HCT116 (cell line): ENCODE results near the gene TAGLN. TPM values are rescaled to one million over a fixed set of nuclear protein-coding genes. Genes with fewer than 3 reads are reported as not detected.

ENCODE experiments used
- ATAC-seq: fragments of 200-7000 bp; cut with Tn5 transposase; 2 replicates; pipeline ENCODE4 v1.9.1; 2020; ENCODE audit warnings: mild to moderate bottlenecking, moderate library complexity
- BruUV-seq: library from RNA; stranded (reverse); fragments of 400-500 nt; replicated peaks from 2 replicates; lab custom pipeline; 2021; lab: Mats Ljungman, UMichigan
- CTCF ChIA-PET: fragments of 300-600 bp; sonication (Branson Sonifier 250); formaldehyde crosslinking; loops from one replicate; lab custom pipeline; 2021; ENCODE audit warnings: antibody characterized with exemption; lab: Charles Lee
- POLR2A ChIA-PET: fragments of 300-600, 350-600 bp; sonication (Branson Sonifier 250); formaldehyde crosslinking; loops from one replicate; lab custom pipeline; 2021; ENCODE audit warnings: antibody characterized with exemption; lab: Charles Lee
- RAD21 ChIA-PET, 2 experiments: fragments of 300-600 bp; sonication (Branson Sonifier 250); formaldehyde crosslinking; loops; one replicate each; lab custom pipeline; 2023; ENCODE audit warnings: low total read pairs in 2 of 2; ENCODE audit not compliant: uncharacterized antibody in 2 of 2, unreplicated experiment in 2 of 2, low non-redundant PET in 1 of 2; lab: Charles Lee
- DNase-seq: peaks from one replicate; pipeline ENCODE4 v3.0.0-alpha.2; 2010; ENCODE audit warnings: low read depth, low spot score
- H2AFZ ChIP-seq: fragments of 200-600 bp; shearing (Covaris generic), sonication (generic); 2 replicates; pipeline ENCODE4 v1.6.1; 2017; ENCODE audit warnings: low read depth, mixed run types, mixed read lengths, antibody characterized with exemption, low read length; ENCODE audit not compliant: poor library complexity, severe bottlenecking
- H3K27ac ChIP-seq: 2 replicates; pipeline ENCODE4 v1.5.1; 2012; ENCODE audit warnings: low read depth, low read length
- H3K27me3 ChIP-seq: fragments of 200-600 bp; sonication (generic); 2 replicates; pipeline ENCODE4 v1.6.1; 2016; ENCODE audit warnings: mixed run types, low read length, mixed read lengths; ENCODE audit not compliant: insufficient read depth
- H3K36me3 ChIP-seq, 2 experiments: fragments of 200-500 bp in 1 of 2; fragments of 200-600 bp in 1 of 2; sonication (Bioruptor generic) in 1 of 2; sonication (generic) in 1 of 2; 2 replicates each; pipeline versions ENCODE4 v1.5.1 to v1.6.1; 2014 to 2016; ENCODE audit warnings: low read length in 2 of 2, inconsistent platforms in 1 of 2, mixed read lengths in 1 of 2, mixed run types in 1 of 2; ENCODE audit not compliant: insufficient read depth in 2 of 2, control insufficient read depth in 1 of 2
- H3K4me1 ChIP-seq, 2 experiments: fragments of 200-600 bp in 1 of 2; sonication (generic) in 1 of 2; 2 replicates each; pipeline versions ENCODE4 v1.5.1 to v1.6.1; 2012 to 2017; ENCODE audit warnings: low read length in 2 of 2, inconsistent platforms in 1 of 2, mild to moderate bottlenecking in 1 of 2, mixed read lengths in 1 of 2, mixed run types in 1 of 2, moderate library complexity in 1 of 2; ENCODE audit not compliant: insufficient read depth in 2 of 2, control insufficient read depth in 1 of 2
- H3K4me2 ChIP-seq: fragments of 200-600 bp; sonication (generic); 2 replicates; pipeline ENCODE4 v1.6.1; 2017; ENCODE audit warnings: mixed run types, low read length, mixed read lengths
- H3K4me3 ChIP-seq, 2 experiments: fragments of 200-600 bp in 1 of 2; sonication (generic) in 1 of 2; replicated peaks in 1 of 2; 2 replicates each; pipeline ENCODE4 v1.5.1; 2011 to 2016; ENCODE audit warnings: low read length in 2 of 2, control low read depth in 1 of 2, low read depth in 1 of 2, mild to moderate bottlenecking in 1 of 2, mixed read lengths in 1 of 2, mixed run types in 1 of 2
- H3K79me2 ChIP-seq: fragments of 200-600 bp; sonication (generic); 2 replicates; pipeline ENCODE4 v1.6.1; 2017; ENCODE audit warnings: mild to moderate bottlenecking, mixed run types, low read length, moderate library complexity, mixed read lengths; ENCODE audit not compliant: insufficient read depth
- H3K9ac ChIP-seq: fragments of 200-600 bp; sonication (generic); 2 replicates; pipeline ENCODE4 v1.6.1; 2016; ENCODE audit warnings: low read length, mixed read lengths
- H3K9me2 ChIP-seq: fragments of 200-600 bp; sonication (generic), shearing (Covaris generic); 2 replicates; pipeline ENCODE4 v1.6.1; 2017; ENCODE audit warnings: mixed run types, mild to moderate bottlenecking, moderate library complexity; ENCODE audit not compliant: insufficient read depth
- H3K9me3 ChIP-seq, 2 experiments: fragments of 200-500 bp in 1 of 2; fragments of 200-600 bp in 1 of 2; sonication (Bioruptor generic) in 1 of 2; sonication (generic) in 1 of 2; 2 replicates each; pipeline ENCODE4 v1.6.1; 2014 to 2017; ENCODE audit warnings: low read length in 2 of 2, mixed read lengths in 2 of 2, inconsistent platforms in 1 of 2, low read depth in 1 of 2, mild to moderate bottlenecking in 1 of 2, mixed run types in 1 of 2, moderate library complexity in 1 of 2; ENCODE audit not compliant: control insufficient read depth in 1 of 2, insufficient read depth in 1 of 2
- H4K20me1 ChIP-seq: fragments of 200-600 bp; sonication (generic), shearing (Covaris generic); 2 replicates; pipeline ENCODE4 v1.6.1; 2017; ENCODE audit warnings: mixed run types, mild to moderate bottlenecking, moderate library complexity; ENCODE audit not compliant: insufficient read depth
- CBX3 ChIP-seq: IDR thresholded peaks from 2 replicates; pipeline ENCODE4 v1.6.1; 2012; ENCODE audit warnings: low read depth
- EGR1 ChIP-seq: IDR thresholded peaks from 2 replicates; pipeline ENCODE4 v1.6.1; 2012; ENCODE audit warnings: low read depth
- ELF1 ChIP-seq: IDR thresholded peaks from 2 replicates; pipeline ENCODE4 v1.6.1; 2012; ENCODE audit warnings: low read depth, borderline replicate concordance
- FOSL1 ChIP-seq: IDR thresholded peaks from 2 replicates; pipeline ENCODE4 v1.6.1; 2012; ENCODE audit warnings: low read depth
- POLR2A ChIP-seq: IDR thresholded peaks from 2 replicates; pipeline ENCODE4 v1.7.0; 2011; ENCODE audit warnings: borderline replicate concordance; ENCODE audit not compliant: insufficient read depth, insufficient read length; ENCODE audit errors: extremely low read depth
- POLR2AphosphoS5 ChIP-seq: IDR thresholded peaks from 2 replicates; pipeline ENCODE4 v1.6.1; 2011; ENCODE audit warnings: mild to moderate bottlenecking, low read depth, low read length, moderate library complexity
- RAD21 ChIP-seq: IDR thresholded peaks from 2 replicates; pipeline ENCODE4 v1.6.1; 2012; ENCODE audit warnings: low read depth, mild to moderate bottlenecking
- SIN3A ChIP-seq: IDR thresholded peaks from 2 replicates; pipeline ENCODE4 v1.6.1; 2012; ENCODE audit warnings: low read depth
- SP1 ChIP-seq: IDR thresholded peaks from 2 replicates; pipeline ENCODE4 v1.6.1; 2012; ENCODE audit warnings: low read depth
- YY1 ChIP-seq: IDR thresholded peaks from 2 replicates; pipeline ENCODE4 v1.6.1; 2011; ENCODE audit warnings: low read length, low read depth, moderate library complexity, mild to moderate bottlenecking; ENCODE audit not compliant: insufficient replicate concordance; ENCODE audit errors: extremely low read depth
- ZFX ChIP-seq: fragments of 450-650 bp; IDR thresholded peaks from 2 replicates; pipeline ENCODE4 v1.6.1; 2017
- ZNF274 ChIP-seq: fragments of 200-500 bp; sonication (Bioruptor generic); IDR thresholded peaks from 2 replicates; pipeline ENCODE4 v1.6.1; 2014; ENCODE audit warnings: mild to moderate bottlenecking, low read depth, low read length, inconsistent platforms
- intact Hi-C: fragments of 100-400 bp; cut with micrococcal nuclease; formaldehyde crosslinking; loops from 2 replicates; pipeline ENCODE4 v1.10.0; 2022
- total RNA-seq: library from RNA; stranded (reverse); gene quantifications from one replicate; pipeline ENCODE4 v1.2.1, GENCODE V29; 2021; ENCODE audit not compliant: unreplicated experiment
- TF ChIP-seq, protein P1 (sequence below), 3 experiments: fragments of 200-600 bp in 1 of 3; sonication (generic) in 1 of 3; IDR thresholded peaks in 2 of 3; conservative IDR thresholded peaks in 1 of 3; 2 replicates each; pipeline ENCODE4 v1.5.1; 2012 to 2017; ENCODE audit warnings: low read depth in 2 of 3, low read length in 2 of 3, antibody characterized with exemption in 1 of 3, borderline replicate concordance in 1 of 3, control low read depth in 1 of 3, mild to moderate bottlenecking in 1 of 3, mixed read lengths in 1 of 3, mixed run types in 1 of 3, moderate library complexity in 1 of 3; ENCODE audit not compliant: insufficient read depth in 1 of 3

Gene TAGLN
- total RNA-seq, 1 experiment from 2014 or later, result 10.0 TPM

DNA sequence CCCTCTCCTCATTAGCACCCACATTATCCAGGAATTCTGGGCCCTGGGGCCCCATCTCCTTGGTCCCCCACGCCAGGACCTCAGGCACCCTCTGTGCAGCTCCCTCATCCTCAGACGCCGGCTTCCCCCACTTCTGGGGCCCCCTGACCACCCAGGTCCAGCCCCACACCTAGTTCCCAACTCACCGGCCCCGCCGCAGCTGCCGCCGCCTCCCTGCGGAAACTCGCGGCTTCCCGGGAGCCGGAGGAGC lies 32.6 kb downstream of the TAGLN start, which contains the start of gene PCSK7:
PCSK7 (minus strand) TSS at position 232 of the 250 bp plus-strand sequence. CDS start 2,229 bp downstream, outside the sequence.
- Histone ChIP-seq H3K4me3 (peak within 1 kb of the TSS; percentile 69 to 80), H3K27me3 (no peaks in the 10 kb centered on the region), H3K36me3 (peaks cover 4 to 9% of the 10 kb centered on the region in 2 experiments; a peak in 3 of 4 replicates), H3K4me1 (peaks cover 14 to 20% of the 10 kb centered on the region in 2 experiments; a peak in 3 of 4 replicates), H3K79me2 (peaks cover 34% of the 10 kb centered on the region), H3K9me3 (no peaks in the 10 kb centered on the region), H3K9me2 (no peaks in the 10 kb centered on the region), H4K20me1 (no peaks in the 10 kb centered on the region), H3K27ac (peak within 1 kb of the TSS; percentile 71), H3K4me2 (peak within 1 kb of the TSS; percentile 92), H2AFZ (peak within 1 kb of the TSS; percentile 95), H3K9ac (peak within 1 kb of the TSS; percentile 82)
- ChIA-PET POLR2A (interaction anchor here (0.8 to 1.7 kb wide), 2 partner anchors 10 to 53 kb away, joined by 3 to 5 read pairs; partner anchors contain the start of gene SIDT2), RAD21 (no interaction called here), CTCF (interaction anchor here (1.0 to 2.2 kb wide), 3 partner anchors 10 to 95 kb away, joined by 4 to 10 read pairs (median 4); partner anchors contain the start of gene CEP164)
- intact Hi-C loops, result loop anchor here (1.0 to 2.0 kb wide), 2 partner anchors 85 to 585 kb away; partner anchors contain the start of gene BACE1
- BruUV-seq, result no TSS peak
- DNase-seq, result no peak
- ATAC-seq, result no peak
- TF ChIP-seq FOSL1 (no peak), CBX3 (no peak), ELF1 (no peak), POLR2AphosphoS5 (peak; percentile 64; the same call in 1 of the 2 replicates), SP1 (no peak), YY1 (no peak)

DNA sequence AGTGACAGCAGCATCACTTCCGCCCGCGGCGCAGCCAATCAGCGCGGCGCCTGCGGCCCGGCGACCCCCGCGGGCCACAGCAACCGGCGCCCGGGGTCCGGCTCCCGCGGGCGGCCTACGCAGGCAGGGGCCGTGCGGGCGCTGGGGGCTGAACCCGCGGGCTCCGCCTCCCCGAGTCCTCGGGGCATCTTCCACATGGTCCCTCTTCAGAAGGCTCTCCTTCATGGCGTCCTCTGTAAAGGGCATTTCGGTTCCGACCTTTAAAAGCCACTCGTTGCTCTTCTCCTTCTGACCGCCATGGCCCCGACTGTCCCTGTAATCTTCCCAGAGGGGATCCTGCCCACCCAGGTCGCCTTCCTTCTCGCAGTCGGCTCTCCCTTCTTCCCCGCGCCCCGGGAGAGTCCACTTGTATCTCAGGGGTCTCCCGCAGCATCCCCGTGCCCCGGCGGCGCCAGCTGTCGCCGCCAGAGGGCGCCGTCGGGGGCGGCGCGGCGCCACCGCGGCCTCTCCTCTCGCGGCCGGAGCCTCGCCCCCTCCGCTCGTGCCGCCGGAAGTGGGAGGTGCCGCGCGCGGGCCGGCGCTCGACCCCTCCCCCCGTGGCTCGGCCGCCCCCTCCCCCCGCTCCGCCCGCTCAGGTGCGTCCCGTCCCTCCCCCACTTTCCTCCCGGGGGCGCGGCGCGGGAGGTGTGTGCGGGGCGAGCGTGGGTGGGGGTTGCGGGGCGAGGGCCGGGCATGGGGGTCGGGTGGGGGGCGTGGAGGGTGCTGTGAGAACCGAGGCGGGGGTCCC lies 33.1 kb downstream of the TAGLN start, which contains the start of gene RNF214:
RNF214 (plus strand) TSS at position 580 of the 787 bp plus-strand sequence. CDS start 1,602 bp downstream, outside the sequence.
- ATAC-seq (peak; percentile 89), DNase-seq (no peak)
- Histone ChIP-seq H3K4me3 (peak within 1 kb of the TSS; percentile 69 to 80), H3K4me2 (peak within 1 kb of the TSS; percentile 92), H3K9me2 (no peaks in the 10 kb centered on the region), H2AFZ (peak within 1 kb of the TSS; percentile 95), H4K20me1 (no peaks in the 10 kb centered on the region), H3K79me2 (peaks cover 34% of the 10 kb centered on the region), H3K27ac (peak within 1 kb of the TSS; percentile 71), H3K9ac (peak within 1 kb of the TSS; percentile 82), H3K27me3 (no peaks in the 10 kb centered on the region), H3K9me3 (no peaks in the 10 kb centered on the region), H3K36me3 (peaks cover 0 to 6% of the 10 kb centered on the region in 2 experiments; a peak in 3 of 4 replicates), H3K4me1 (peaks cover 14 to 20% of the 10 kb centered on the region in 2 experiments; a peak in 3 of 4 replicates)
- BruUV-seq, result no TSS peak
- POLR2A ChIA-PET, result interaction anchor here (0.8 to 1.7 kb wide), 2 partner anchors 10 to 54 kb away, joined by 3 to 5 read pairs; partner anchors contain the start of gene SIDT2
- intact Hi-C loops, result loop anchor here (1.0 to 2.0 kb wide), 2 partner anchors 84 to 585 kb away; partner anchors contain the start of gene BACE1
- CTCF ChIA-PET, result interaction anchor here (0.7 to 2.2 kb wide), 3 partner anchors 11 to 95 kb away, joined by 3 to 10 read pairs (median 4); partner anchors contain the start of gene CEP164
- RAD21 ChIA-PET, result no interaction called here
- TF ChIP-seq ZNF274 (no peak), POLR2AphosphoS5 (peak; percentile 51), RAD21 (no peak), ZFX (peak; percentile 58), POLR2A (peak; percentile 46), EGR1 (0 out of 2 replicates have a peak, but pooled peaks have one; percentile 26), SIN3A (peak; percentile 69)
- TF ChIP-seq, protein P1, sequence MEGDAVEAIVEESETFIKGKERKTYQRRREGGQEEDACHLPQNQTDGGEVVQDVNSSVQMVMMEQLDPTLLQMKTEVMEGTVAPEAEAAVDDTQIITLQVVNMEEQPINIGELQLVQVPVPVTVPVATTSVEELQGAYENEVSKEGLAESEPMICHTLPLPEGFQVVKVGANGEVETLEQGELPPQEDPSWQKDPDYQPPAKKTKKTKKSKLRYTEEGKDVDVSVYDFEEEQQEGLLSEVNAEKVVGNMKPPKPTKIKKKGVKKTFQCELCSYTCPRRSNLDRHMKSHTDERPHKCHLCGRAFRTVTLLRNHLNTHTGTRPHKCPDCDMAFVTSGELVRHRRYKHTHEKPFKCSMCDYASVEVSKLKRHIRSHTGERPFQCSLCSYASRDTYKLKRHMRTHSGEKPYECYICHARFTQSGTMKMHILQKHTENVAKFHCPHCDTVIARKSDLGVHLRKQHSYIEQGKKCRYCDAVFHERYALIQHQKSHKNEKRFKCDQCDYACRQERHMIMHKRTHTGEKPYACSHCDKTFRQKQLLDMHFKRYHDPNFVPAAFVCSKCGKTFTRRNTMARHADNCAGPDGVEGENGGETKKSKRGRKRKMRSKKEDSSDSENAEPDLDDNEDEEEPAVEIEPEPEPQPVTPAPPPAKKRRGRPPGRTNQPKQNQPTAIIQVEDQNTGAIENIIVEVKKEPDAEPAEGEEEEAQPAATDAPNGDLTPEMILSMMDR (IDR thresholded peaks at IDR 0.05 in 2 of 3, conservative IDR thresholded peaks at IDR 0.05 in 1 of 3; ENCODE audit: borderline replicate concordance in 1 of 3, insufficient read depth in 1 of 3, low read depth in 2 of 3, low read length in 2 of 3), result peak; percentile 37 to 83 (median 72); a peak in 4 of 6 replicates
